SW480 (cell line): ENCODE data around the gene PKD2L1.
"Not testable (repeated sequence)": the region's sequence is repeated elsewhere in the genome, so short reads cannot be mapped to it uniquely, and the experiment has no call there.

Experiments
- DNase-seq: peaks from one replicate; pipeline ENCODE4 v3.0.0-alpha.2; 2016; ENCODE audit warnings: low spot score

PKD2L1 gene

GRCh38 chr10:100333661-100334440 lies 3.8 kb upstream of the PKD2L1 start:
- no peak for DNase-seq

GRCh38 chr10:100333106-100333505 lies 3.1 kb upstream of the PKD2L1 start:
- DNase-seq, result no peak

GRCh38 chr10:100328198-100328597 lies 1.8 kb downstream of the PKD2L1 start:
- DNase-seq, result no peak

DNA sequence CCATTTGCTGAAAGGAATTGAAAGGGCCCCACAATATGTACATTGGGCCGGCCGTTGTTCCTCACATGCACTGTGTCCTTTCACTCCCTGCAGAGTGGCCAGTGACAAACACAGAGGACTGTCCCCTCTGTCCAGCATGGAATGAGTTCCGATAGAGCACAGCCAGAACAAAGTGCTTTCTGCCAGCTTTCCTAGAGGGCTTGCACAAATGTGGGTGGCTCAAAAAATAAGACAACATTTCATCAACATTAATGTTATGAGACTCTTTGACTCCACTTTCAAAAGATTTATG lies 2.4 kb downstream of the PKD2L1 start:
- DNase-seq, result no peak

DNA sequence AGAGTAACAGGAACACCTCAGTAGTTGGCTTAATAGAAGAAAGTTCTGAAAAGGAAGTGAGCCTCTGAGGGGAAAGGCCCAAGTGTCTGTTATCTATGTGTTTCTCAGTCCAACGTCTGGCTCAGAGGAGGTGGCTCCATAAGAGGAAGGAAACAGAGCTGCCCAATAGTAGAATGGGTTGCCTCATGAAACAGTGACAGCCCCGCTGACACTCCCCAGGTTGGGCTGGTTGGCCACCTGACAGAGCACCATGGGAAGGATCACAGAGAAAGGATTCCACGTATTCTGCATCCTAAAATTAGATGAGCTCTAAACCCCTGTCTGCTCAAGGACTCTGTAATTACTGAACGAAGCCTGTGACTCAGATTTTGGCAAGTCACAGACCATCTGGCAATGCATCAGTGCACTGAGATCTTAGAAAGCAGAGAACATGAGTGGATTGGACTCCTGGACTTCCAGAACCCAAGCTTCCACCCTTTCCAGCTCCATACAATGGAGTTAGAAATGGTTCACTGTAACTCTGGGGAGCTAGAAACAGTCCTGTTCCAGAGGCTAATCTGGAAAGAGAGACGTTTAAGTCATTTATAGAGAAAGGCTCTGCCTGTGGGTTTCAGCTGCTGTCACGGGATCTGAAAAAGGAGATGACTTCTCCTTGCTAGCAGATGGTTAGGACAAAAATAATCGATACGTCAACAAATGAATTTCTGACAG lies 2.9 kb downstream of the PKD2L1 start:
- no peak for DNase-seq

DNA sequence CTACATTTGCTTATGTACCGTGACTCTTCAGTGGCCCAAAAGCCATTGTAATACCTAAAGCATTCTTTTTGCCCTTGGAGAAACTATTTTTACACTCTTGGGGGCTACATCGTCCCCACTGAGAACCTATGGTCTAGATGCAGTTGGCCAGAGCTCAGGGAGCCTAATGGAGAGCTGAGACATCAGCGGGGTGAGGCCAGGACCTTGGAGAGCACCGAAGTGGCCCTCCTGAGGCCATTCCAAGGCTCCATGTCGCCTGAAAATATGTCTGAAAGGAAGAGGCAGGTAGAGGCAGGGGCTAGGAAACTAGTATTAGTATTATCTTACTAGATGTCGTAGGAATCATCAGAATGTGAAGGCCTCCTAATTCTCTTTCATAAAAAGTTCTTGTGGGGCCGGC lies 4.9 kb downstream of the PKD2L1 start:
- no peak for DNase-seq

GRCh38 chr10:100319707-100320402 lies 10.2 kb downstream of the PKD2L1 start:
- DNase-seq, result no peak

DNA sequence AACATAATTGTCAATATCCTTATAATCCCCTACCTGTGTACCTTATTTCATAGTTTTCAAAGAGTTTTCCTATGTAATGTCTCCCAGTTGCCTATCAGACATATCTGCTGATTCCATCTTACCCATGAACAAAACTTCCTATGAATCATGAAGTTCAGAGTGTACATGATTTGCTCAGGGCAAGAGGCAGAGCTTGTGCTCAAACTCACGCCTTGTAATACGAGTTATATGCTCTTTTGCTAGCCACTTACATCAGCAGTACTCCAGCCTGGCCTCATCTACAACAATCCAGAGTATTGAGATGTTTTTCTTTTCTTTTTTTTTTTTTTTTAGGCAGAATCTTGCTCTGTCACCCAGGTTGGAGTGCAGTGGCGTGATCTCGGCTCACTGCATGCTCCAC lies 11.8 kb downstream of the PKD2L1 start:
- DNase-seq, result no peak

DNA sequence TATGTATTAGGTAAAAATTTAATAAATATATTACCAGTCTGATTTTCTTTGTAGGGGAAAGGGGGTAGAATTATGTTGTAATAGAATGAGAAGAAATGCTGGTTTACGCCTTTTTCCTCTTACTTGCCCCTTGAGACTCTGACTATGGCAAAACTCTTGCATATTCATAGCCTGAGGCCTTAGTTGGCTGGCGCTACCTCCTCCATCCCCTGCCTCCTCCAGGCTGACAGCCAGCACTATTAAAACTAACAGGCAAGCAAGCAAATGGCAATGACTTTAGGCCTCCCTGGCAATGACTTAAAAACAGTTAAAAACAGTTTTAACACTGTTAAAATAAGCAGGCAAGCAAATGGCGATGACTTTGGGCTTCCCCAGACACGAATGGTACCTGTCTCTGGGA lies 14.4 kb downstream of the PKD2L1 start:
- DNase-seq, result no peak

GRCh38 chr10:100311298-100311697 lies 18.7 kb downstream of the PKD2L1 start:
- no peak for DNase-seq

- no peak for DNase-seq
These were observed 22.3 kb downstream of the PKD2L1 start for GRCh38 chr10:100307684-100308083.

DNA sequence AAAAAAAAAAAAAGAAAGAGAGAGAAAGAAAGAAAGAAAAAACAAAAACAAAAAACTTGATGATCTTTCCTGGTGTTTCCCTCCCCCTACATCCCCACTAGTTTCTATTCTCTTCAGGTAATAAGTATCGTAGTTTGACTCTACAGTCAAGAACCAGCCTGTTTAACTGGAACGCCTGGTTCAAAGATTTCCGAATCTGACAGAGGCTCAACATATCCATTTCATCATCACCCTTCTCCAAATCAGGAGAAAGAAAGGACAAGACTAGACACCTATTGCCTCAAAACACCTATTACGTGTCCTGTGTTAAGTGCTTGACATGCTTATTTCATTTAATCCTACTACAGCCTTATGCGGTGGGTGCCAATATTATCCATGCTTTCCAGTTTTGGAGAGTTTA lies 23.2 kb downstream of the PKD2L1 start:
- DNase-seq, result no peak

- no peak for DNase-seq
These were observed 25.6 kb downstream of the PKD2L1 start for GRCh38 chr10:100304414-100304813.

GRCh38 chr10:100303724-100304319 lies 26.2 kb downstream of the PKD2L1 start:
- DNase-seq, result peak; percentile 55

DNA sequence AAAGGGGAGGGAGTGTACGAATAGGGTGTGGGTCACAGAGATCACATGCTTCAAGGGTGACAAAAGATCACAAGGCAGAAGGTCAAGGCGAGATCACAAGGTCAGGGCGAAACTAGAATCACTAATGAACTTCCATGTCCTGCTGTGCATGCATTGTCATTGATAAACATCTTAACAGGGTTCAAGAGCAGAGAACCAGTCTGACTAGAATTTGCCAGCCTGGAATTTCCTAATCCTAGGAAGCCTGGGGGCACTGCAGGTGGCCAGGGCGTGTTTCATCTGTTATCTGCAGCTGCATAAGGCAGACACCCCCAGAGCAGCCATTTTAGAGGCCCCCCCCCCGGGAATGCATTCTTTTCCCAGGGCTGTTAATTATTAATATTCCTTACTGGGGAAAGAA lies 28.9 kb downstream of the PKD2L1 start:
- DNase-seq, result not testable (repeated sequence)

DNA sequence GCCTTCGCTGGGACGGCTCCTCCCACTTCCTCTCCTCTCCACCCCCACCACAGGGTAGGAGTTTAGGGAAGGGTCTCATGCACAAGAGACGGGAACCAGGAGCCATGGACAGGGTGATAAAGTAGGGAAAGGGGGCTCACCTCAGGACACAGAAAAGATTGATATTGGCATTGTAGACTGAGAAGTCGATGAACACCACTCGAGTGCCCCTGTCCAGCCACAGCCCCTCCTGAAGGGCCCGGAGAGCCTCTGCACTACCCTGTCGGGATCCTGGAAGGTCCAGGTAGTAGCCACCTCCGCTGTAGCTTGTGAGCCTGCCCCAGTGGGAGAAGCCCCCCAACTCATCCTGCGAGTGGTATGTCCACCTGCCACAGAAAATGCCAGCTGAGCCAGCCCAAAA lies 32.8 kb downstream of the PKD2L1 start:
- DNase-seq, result no peak

DNA sequence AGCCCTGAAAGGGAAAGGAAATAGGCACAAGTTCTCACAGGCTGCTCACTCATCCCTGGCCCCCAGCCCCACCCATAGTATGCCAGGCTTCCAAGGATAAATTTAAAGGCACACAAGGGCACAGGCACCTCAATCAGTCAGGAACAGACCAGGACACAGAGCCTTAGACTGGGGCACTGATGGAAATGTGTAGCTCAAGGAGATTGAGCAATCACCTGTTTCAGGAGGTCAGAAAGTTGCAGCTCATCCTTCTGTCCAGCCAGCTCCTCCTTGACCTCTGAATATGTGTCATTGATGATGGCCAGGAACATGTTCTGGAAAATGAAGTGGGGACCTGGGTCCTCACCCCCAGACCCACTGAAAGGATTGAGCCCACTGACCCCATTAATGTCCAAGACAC lies 37.0 kb downstream of the PKD2L1 start:
- DNase-seq, result no peak

- DNase-seq, result not testable (repeated sequence)
These were observed 37.7 kb downstream of the PKD2L1 start for GRCh38 chr10:100292300-100292699.

DNA sequence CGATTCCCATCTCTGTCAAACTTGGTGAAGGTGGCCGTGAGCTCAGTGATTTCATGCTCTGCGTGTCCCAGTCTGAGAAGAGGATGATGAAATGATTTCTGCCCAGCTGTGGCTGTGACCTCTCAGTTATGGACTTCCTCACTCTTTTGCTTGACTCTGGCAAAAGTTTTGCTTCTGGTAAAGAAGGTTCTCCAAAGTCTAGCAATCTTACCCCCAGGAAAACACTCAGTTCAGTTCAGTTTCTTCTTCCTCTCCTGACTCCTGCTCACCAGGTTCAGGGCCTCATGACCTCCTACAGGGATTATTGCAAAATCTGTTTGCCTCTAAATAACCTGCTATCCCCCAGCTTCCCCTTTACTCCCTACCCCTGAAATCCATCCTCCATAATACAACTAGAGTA lies 38.7 kb downstream of the PKD2L1 start:
- no peak for DNase-seq

DNA sequence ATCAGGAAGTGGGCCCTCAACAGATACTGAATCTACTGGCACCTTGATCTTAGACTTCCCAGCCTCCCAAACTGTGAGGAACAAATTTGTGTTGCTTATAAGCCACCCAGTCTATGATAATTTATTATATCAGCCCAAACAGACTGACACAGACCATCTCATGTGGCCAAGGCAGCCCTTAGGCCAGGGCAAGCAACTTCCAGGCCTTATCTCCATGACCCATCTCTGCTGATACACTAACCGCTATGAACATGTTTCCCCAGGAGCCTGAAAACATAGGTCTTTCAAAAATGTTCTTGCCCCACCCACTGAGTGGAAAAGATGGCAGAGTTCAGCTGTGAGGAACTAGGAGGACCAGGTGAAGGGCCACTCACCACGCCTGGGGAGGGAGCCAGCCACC lies 40.4 kb downstream of the PKD2L1 start:
- DNase-seq, result no peak

DNA sequence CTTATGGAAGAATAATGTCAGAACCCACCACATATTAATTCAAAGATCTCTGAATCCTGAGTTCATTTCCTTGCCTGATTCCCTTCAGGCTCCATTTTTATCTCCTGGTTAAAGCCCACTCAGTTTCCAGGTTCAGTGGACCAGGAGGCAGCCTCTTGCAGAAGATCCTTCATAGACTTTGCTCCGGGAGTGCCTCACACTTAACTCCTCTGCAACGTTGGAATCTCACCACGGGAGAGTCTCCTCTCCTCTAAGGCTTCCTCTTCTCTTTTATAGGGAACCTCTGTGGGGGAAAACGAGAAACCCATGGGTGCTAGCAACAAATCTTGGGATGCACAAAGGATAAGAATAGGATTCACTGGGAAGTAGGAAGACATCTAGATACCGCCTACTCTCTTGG lies 41.8 kb downstream of the PKD2L1 start:
- DNase-seq, result no peak

DNA sequence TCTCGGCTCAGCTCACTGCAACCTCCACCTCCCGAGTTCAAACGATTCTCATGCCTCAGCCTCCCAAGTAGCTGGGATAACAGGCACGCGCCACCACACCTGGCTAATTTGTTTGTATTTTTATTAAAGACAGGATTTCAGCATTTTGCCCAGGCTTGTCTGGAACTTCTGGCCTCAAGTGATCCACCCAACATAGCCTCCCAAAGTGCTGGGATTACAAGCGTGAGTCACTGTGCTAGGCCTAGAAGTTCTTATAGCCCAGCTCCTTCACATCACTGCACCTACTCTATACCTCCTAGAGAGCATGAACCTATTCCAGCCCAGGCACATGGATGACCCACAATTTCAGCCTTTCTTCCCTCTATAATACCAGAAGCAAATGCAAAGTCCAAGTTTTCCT lies 42.3 kb downstream of the PKD2L1 start:
- DNase-seq, result no peak
